IMR-90 (cell line): ENCODE results near the gene SPRED2. TPM values are rescaled to one million over a fixed set of nuclear protein-coding genes. Genes with fewer than 3 reads are reported as not detected.

Experiments
- ATAC-seq: fragments of 200-7000 bp; cut with Tn5 transposase; 2 replicates; pipeline ENCODE4 v1.9.1; 2020; ENCODE audit warnings: low read depth, mild to moderate bottlenecking, moderate library complexity
- BruUV-seq: library from RNA; stranded (reverse); fragments of 400-500 nt; replicated peaks from 2 replicates; lab custom pipeline; 2021; lab: Mats Ljungman, UMichigan
- CTCF ChIA-PET: fragments of 300-600 bp; formaldehyde crosslinking; extraction: SDS; loops from one replicate; lab custom pipeline; 2021; ENCODE audit warnings: antibody characterized with exemption; lab: Yijun Ruan, JAX
- POLR2A ChIA-PET: fragments of 300-600 bp; sonication (Branson Sonifier 250); formaldehyde crosslinking; loops from one replicate; lab custom pipeline; 2022; ENCODE audit warnings: antibody characterized with exemption; ENCODE audit not compliant: unreplicated experiment; lab: Charles Lee
- DNase-seq: peaks from one replicate; pipeline ENCODE4 v3.0.0; 2013
- H2AFZ ChIP-seq: replicated peaks from 2 replicates; pipeline ENCODE3; 2013; ENCODE audit warnings: low read length, mild to moderate bottlenecking; ENCODE audit not compliant: poor library complexity
- H2AK5ac ChIP-seq: 2 replicates; pipeline ENCODE4 v1.6.1; 2013; ENCODE audit warnings: low read depth, low read length, inconsistent platforms
- H2AK9ac ChIP-seq: replicated peaks from 2 replicates; pipeline ENCODE3; 2013; ENCODE audit warnings: mild to moderate bottlenecking, low read depth, low read length, moderate library complexity; ENCODE audit not compliant: poor library complexity
- H2BK120ac ChIP-seq: 2 replicates; pipeline ENCODE4 v1.6.1; 2013; ENCODE audit warnings: low read depth, low read length, inconsistent platforms
- H2BK15ac ChIP-seq: 3 replicates; pipeline ENCODE4 v1.6.1; 2013; ENCODE audit warnings: low read depth, low read length, inconsistent platforms
- H2BK20ac ChIP-seq: 2 replicates; pipeline ENCODE4 v1.6.1; 2013; ENCODE audit warnings: low read depth, mild to moderate bottlenecking, inconsistent platforms, low read length, moderate library complexity
- H2BK5ac ChIP-seq: 2 replicates; pipeline ENCODE4 v1.6.1; 2013; ENCODE audit warnings: mild to moderate bottlenecking, low read depth, low read length, inconsistent platforms; ENCODE audit not compliant: poor library complexity, severe bottlenecking
- H3K14ac ChIP-seq: replicated peaks from 2 replicates; pipeline ENCODE4 v1.6.1; 2013; ENCODE audit warnings: low read depth, low read length, inconsistent platforms
- H3K18ac ChIP-seq: 2 replicates; pipeline ENCODE4 v1.6.1; 2013; ENCODE audit warnings: low read depth, low read length, control low read depth
- H3K23ac ChIP-seq: 2 replicates; pipeline ENCODE4 v1.6.1; 2013; ENCODE audit warnings: low read depth, low read length, inconsistent platforms
- H3K27ac ChIP-seq: 2 replicates; pipeline ENCODE4 v1.5.1; 2013; ENCODE audit warnings: mild to moderate bottlenecking, control low read depth, low read length; ENCODE audit not compliant: insufficient read depth
- H3K27me3 ChIP-seq: 2 replicates; pipeline ENCODE4 v1.6.1; 2013; ENCODE audit warnings: low read length; ENCODE audit not compliant: control insufficient read depth, insufficient read depth
- H3K36me3 ChIP-seq: 2 replicates; pipeline ENCODE4 v1.6.1; 2013; ENCODE audit warnings: low read length, mixed read lengths; ENCODE audit not compliant: control insufficient read depth, insufficient read depth
- H3K4ac ChIP-seq: 2 replicates; pipeline ENCODE4 v1.6.1; 2013; ENCODE audit warnings: low read depth, low read length, inconsistent platforms
- H3K4me1 ChIP-seq: 2 replicates; pipeline ENCODE4 v1.6.1; 2013; ENCODE audit warnings: low read length, mixed read lengths; ENCODE audit not compliant: control insufficient read depth, insufficient read depth
- H3K4me2 ChIP-seq: 2 replicates; pipeline ENCODE4 v1.6.1; 2013; ENCODE audit warnings: low read depth, mild to moderate bottlenecking, control low read depth, low read length, moderate library complexity
- H3K4me3 ChIP-seq: 2 replicates; pipeline ENCODE4 v1.5.1; 2013; ENCODE audit warnings: low read depth, mild to moderate bottlenecking, control low read depth, low read length, moderate library complexity; ENCODE audit not compliant: insufficient read depth
- H3K56ac ChIP-seq: 2 replicates; pipeline ENCODE4 v1.6.1; 2013; ENCODE audit warnings: low read length, inconsistent platforms; ENCODE audit not compliant: insufficient read depth; ENCODE audit errors: extremely low read depth
- H3K79me1 ChIP-seq, 2 experiments: 2 replicates each; pipeline ENCODE4 v1.6.1; 2013; ENCODE audit warnings: low read length in 2 of 2, inconsistent platforms in 1 of 2, low read depth in 1 of 2
- H3K9ac ChIP-seq: 2 replicates; pipeline ENCODE4 v1.6.1; 2013; ENCODE audit warnings: low read depth, low read length, control low read depth
- H3K9me1 ChIP-seq: 2 replicates; pipeline ENCODE4 v1.6.1; 2013; ENCODE audit warnings: low read length, inconsistent platforms; ENCODE audit not compliant: insufficient read depth
- H3K9me3 ChIP-seq: 2 replicates; pipeline ENCODE4 v1.6.1; 2013; ENCODE audit warnings: low read length; ENCODE audit not compliant: control insufficient read depth, insufficient read depth
- H4K20me1 ChIP-seq: 2 replicates; pipeline ENCODE4 v1.6.1; 2013; ENCODE audit warnings: low read length, inconsistent platforms; ENCODE audit not compliant: insufficient read depth
- H4K5ac ChIP-seq: 2 replicates; pipeline ENCODE4 v1.6.1; 2013; ENCODE audit warnings: mild to moderate bottlenecking, low read depth, low read length, control low read depth
- H4K8ac ChIP-seq, 2 experiments: 2 replicates each; pipeline ENCODE4 v1.6.1; 2013; ENCODE audit warnings: low read depth in 2 of 2, low read length in 2 of 2, control low read depth in 1 of 2, inconsistent platforms in 1 of 2
- H4K91ac ChIP-seq: 2 replicates; pipeline ENCODE4 v1.6.1; 2013; ENCODE audit warnings: low read depth, low read length, inconsistent platforms; ENCODE audit not compliant: insufficient read depth
- BHLHE40 ChIP-seq: fragments of 150-350 bp; IDR thresholded peaks from 2 replicates; pipeline ENCODE4 v1.6.1; 2016; ENCODE audit warnings: mild to moderate bottlenecking, low read depth, low read length
- CHD1 ChIP-seq: IDR thresholded peaks from 2 replicates; pipeline ENCODE4 v1.6.1; 2012; ENCODE audit warnings: low read depth, low read length, improper control_type of control experiment
- CTCF ChIP-seq: conservative IDR thresholded peaks from 2 replicates; pipeline ENCODE4 v1.5.1; 2012; ENCODE audit warnings: mild to moderate bottlenecking, low read depth, low read length, improper control_type of control experiment
- FOS ChIP-seq: fragments of 150-350 bp; IDR thresholded peaks from 2 replicates; pipeline ENCODE4 v1.6.1; 2016; ENCODE audit warnings: low read depth, low read length
- MAFK ChIP-seq: IDR thresholded peaks from 2 replicates; pipeline ENCODE4 v1.6.1; 2012; ENCODE audit warnings: low read depth, low read length, improper control_type of control experiment
- MAZ ChIP-seq: IDR thresholded peaks from 2 replicates; pipeline ENCODE4 v1.6.1; 2012; ENCODE audit warnings: low read depth, mild to moderate bottlenecking, low read length, improper control_type of control experiment, moderate library complexity, borderline replicate concordance
- MXI1 ChIP-seq: IDR thresholded peaks from 2 replicates; pipeline ENCODE4 v1.6.1; 2012; ENCODE audit warnings: low read depth, mild to moderate bottlenecking, low read length, moderate library complexity, borderline replicate concordance
- NFE2L2 ChIP-seq: fragments of 150-350 bp; IDR thresholded peaks from 2 replicates; pipeline ENCODE4 v1.6.1; 2016; ENCODE audit warnings: low read depth, mild to moderate bottlenecking, low read length
- POLR2A ChIP-seq: IDR thresholded peaks from 2 replicates; pipeline ENCODE4 v1.6.1; 2012; ENCODE audit warnings: mild to moderate bottlenecking, low read depth, low read length
- RAD21 ChIP-seq: IDR thresholded peaks from 2 replicates; pipeline ENCODE4 v1.6.1; 2012; ENCODE audit warnings: low read length, improper control_type of control experiment
- RFX5 ChIP-seq: IDR thresholded peaks from 2 replicates; pipeline ENCODE4 v1.8.0; 2012; ENCODE audit warnings: low read depth, mild to moderate bottlenecking, low read length, moderate library complexity
- SMC3 ChIP-seq: fragments of 150-350 bp; IDR thresholded peaks from 2 replicates; pipeline ENCODE4 v1.6.1; 2016; ENCODE audit warnings: low read depth, mild to moderate bottlenecking, antibody characterized with exemption, low read length, moderate library complexity
- USF2 ChIP-seq: fragments of 150-350 bp; IDR thresholded peaks from 2 replicates; pipeline ENCODE4 v1.6.1; 2017; ENCODE audit warnings: mild to moderate bottlenecking, antibody characterized with exemption, low read length, low read depth
- WGBS, 2 experiments: methylation state at CpG; one replicate each; pipeline versions ENCODE4 v1.1.5 to v1.1.7; 2013; ENCODE audit warnings: missing lambda C conversion rate in 2 of 2; ENCODE audit not compliant: insufficient read length in 1 of 2; ENCODE audit errors: extremely low coverage in 2 of 2; 5-methylcytosine and 5-hydroxymethylcytosine counted together
- dilution Hi-C: fragments of 300-500 bp; cut with HindIII; formaldehyde crosslinking; loops from one replicate; pipeline ENCODE4 v1.14.3; 2018; ENCODE audit warnings: low sequenced_read_pairs; ENCODE audit not compliant: unreplicated experiment
- in situ Hi-C: fragments of 300-500 bp; cut with MboI; formaldehyde crosslinking; loops from 3 replicates; pipeline ENCODE4 v1.14.3; 2019; ENCODE audit warnings: low sequenced_read_pairs, inconsistent platforms, mixed read lengths
- intact Hi-C: fragments of 100-400 bp; cut with micrococcal nuclease; formaldehyde crosslinking; loops from 2 replicates; pipeline ENCODE4 v1.10.0; 2022
- polyA plus RNA-seq, 3 experiments: library from polyadenylated mRNA; depleted of rRNA; stranded (reverse); fragments of >200 nt; gene quantifications; 2 replicates each; pipeline ENCODE4 v1.2.3, GENCODE V29; 2012; ENCODE audit warnings: low replicate concordance in 1 of 3
- total RNA-seq: library from RNA; depleted of rRNA; stranded (reverse); fragments of >200 nt; gene quantifications from 2 replicates; pipeline ENCODE4 v1.2.3, GENCODE V29; 2012

The SPRED2 gene
- total and polyA plus RNA-seq, 2 of the 4 experiments (the other 2 are of a cell fraction), result 4.8 to 18.7 TPM

DNA sequence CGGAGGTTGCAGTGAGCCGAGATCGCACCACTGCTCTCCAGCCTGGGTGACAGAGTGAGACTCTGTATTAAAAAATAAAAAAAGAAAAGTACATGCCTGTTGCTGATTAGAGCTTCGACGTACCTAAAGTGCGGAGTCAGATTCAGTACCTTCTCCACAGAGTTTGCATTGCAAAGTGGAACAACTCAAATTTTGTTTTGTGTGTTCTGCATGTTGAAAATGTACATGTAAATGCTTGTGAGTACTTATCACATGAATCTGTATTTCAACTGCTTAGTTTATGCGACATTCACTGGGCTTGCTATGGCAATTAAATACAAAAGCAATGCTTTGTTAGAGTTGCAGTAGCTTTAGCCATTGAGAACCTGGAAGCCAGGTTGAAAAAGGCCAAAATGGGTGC, 168.4 kb downstream of the SPRED2 start:
- peaks cover 27% of the 10 kb centered on the region for H3K36me3 ChIP-seq
- in situ Hi-C loops, result no loop called here
- H4K20me1 ChIP-seq, result peaks cover 61% of the 10 kb centered on the region
- no peak overlapping the region for H4K8ac ChIP-seq
- no peak overlapping the region for H4K91ac ChIP-seq
- no peak overlapping the region for H2AK5ac ChIP-seq
- no peak overlapping the region for H3K9ac ChIP-seq
- ATAC-seq (no peak), DNase-seq (no peak)
- no peaks in the 10 kb centered on the region for H3K27me3 ChIP-seq
- no peak overlapping the region for H3K27ac ChIP-seq
- no peak for TF ChIP-seq RAD21
- TF ChIP-seq CHD1, result no peak
- TF ChIP-seq BHLHE40, result no peak
- TF ChIP-seq NFE2L2, result no peak
- no peak for TF ChIP-seq MXI1
- TF ChIP-seq FOS, result no peak
- no peak for TF ChIP-seq USF2
- no peak for TF ChIP-seq MAZ
- TF ChIP-seq SMC3, result no peak
- no peak for TF ChIP-seq MAFK
- no peak for TF ChIP-seq CTCF
- no peak for TF ChIP-seq RFX5
- TF ChIP-seq POLR2A, result no peak
- no TSS peak for BruUV-seq
- H4K5ac ChIP-seq, result no peak overlapping the region
- H2BK120ac ChIP-seq, result no peak overlapping the region
- H3K9me1 ChIP-seq, result peaks cover 9% of the 10 kb centered on the region; the same call in 1 of the 2 replicates
- H2BK5ac ChIP-seq, result no peak overlapping the region
- H3K4me2 ChIP-seq, result no peak overlapping the region
- no peak overlapping the region for H3K23ac ChIP-seq
- no peaks in the 10 kb centered on the region for H3K9me3 ChIP-seq
- H3K79me1 ChIP-seq, result peaks cover 29 to 62% of the 10 kb centered on the region in 2 experiments
- CTCF ChIA-PET, result no interaction called here
- no peak overlapping the region for H3K18ac ChIP-seq
- no peak overlapping the region for H2BK20ac ChIP-seq
- H3K4me1 ChIP-seq, result peaks cover 8% of the 10 kb centered on the region
- H3K4me3 ChIP-seq, result no peak overlapping the region
- H3K56ac ChIP-seq, result no peak overlapping the region
- H2AFZ ChIP-seq, result no peak overlapping the region
- no peak overlapping the region for H3K14ac ChIP-seq
- no peak overlapping the region for H2AK9ac ChIP-seq
- POLR2A ChIA-PET, result no interaction called here
- H2BK15ac ChIP-seq, result no peak overlapping the region
- intact Hi-C loops, result no loop called here
- WGBS, 2 experiments, result no CpG with 5 or more reads among the region's 7 CpGs
- dilution Hi-C loops, result no loop called here
- H3K4ac ChIP-seq, result no peak overlapping the region
